Pancreas (tissue), 10 donors: Measurements from ENCODE around the gene IGFBP5. TPM values are rescaled to one million over a fixed set of nuclear protein-coding genes. Genes with fewer than 3 reads are reported as not detected.

ENCODE experiments used
- ATAC-seq, 4 donors: fragments of 200-7000 bp; cut with Tn5 transposase; one replicate each; pipeline versions ENCODE4 v1.8.0 to v1.9.1; 2020; ENCODE audit warnings: mild to moderate bottlenecking in 4 of 4, moderate library complexity in 4 of 4
- DNase-seq, 6 donors: peaks; one replicate each; pipeline ENCODE4 v3.0.0-alpha.2; 2020
- FAIRE-seq: peaks from 2 replicates; lab custom pipeline; 2012; peaks lifted over from hg19 to GRCh38; lab: Jason Lieb, UNC
- H3K27ac ChIP-seq, 4 donors: fragments of 200-600 bp; sonication (generic); 1 replicate in 3 of 4; 2 replicates in 1 of 4; pipeline versions ENCODE4 v1.5.0 to v1.8.0; 2020
- H3K27me3 ChIP-seq, 4 donors: fragments of 200-600 bp; one replicate each; pipeline ENCODE4 v1.8.0; 2021
- H3K36me3 ChIP-seq, 3 donors: fragments of 200-600 bp; sonication (generic) in 1 of 3; one replicate each; pipeline versions ENCODE4 v1.5.0 to v1.8.0; 2020 to 2021
- H3K4me1 ChIP-seq, 3 donors: fragments of 200-600 bp; one replicate each; pipeline ENCODE4 v1.8.0; 2021
- H3K4me3 ChIP-seq, 4 donors: fragments of 200-600 bp; sonication (generic) in 2 of 4; one replicate each; pipeline versions ENCODE4 v1.5.0 to v1.8.0; 2020 to 2021
- H3K9me3 ChIP-seq, 4 donors: fragments of 200-600 bp; one replicate each; pipeline ENCODE4 v1.8.0; 2021
- WGBS, 2 donors: extraction: QIAGEN DNeasy Blood & Tissue Kit; methylation state at CpG; one replicate each; pipeline ENCODE4 v1.1.7; 2013; 5-methylcytosine and 5-hydroxymethylcytosine counted together
- intact Hi-C, 3 donors: fragments of 100-400 bp; cut with DNase I; formaldehyde crosslinking; loops; one replicate each; pipeline versions ENCODE4 v1.11.1 to v1.14.2; 2022
- polyA plus RNA-seq, 2 donors: library from polyadenylated mRNA; stranded (reverse); fragments of 200-250 nt; gene quantifications; one replicate each; pipeline ENCODE4 v1.2.3, GENCODE V29; 2013
- total RNA-seq, 6 donors: library from RNA; stranded (reverse); fragmentation: NEBNext Ultra II Directional in 4 of 6; extraction: Animal tissue kit (Norgen Biotek cat#: 25700) in 4 of 6; gene quantifications; one replicate each; pipeline versions ENCODE4 v1.2.1 to v1.2.4, GENCODE V29; 2021 to 2023
- TF ChIP-seq, protein P1 (sequence below), 4 donors: fragments of 200-600 bp; sonication (generic) in 3 of 4; IDR thresholded peaks; one replicate each; pipeline versions ENCODE4 v1.5.0 to v1.8.0; 2021; ENCODE audit warnings: antibody characterized with exemption in 4 of 4
- donor health status: healthy with polysubstance abuse.
- donor health status: DM: no; HTN: no; CAD: no; lungs with moderate emphysema.
- donor health status: DM: no; HTN: no; CAD: no.
- donor health status: control.
- donor health status: control.
- donor health status: Bipolar disorder and iron deficiency.
- donor health status: DM: yes; HTN: yes; CAD: no.
- donor health status: DM: no; HTN: no; CAD: no.
- donor health status: DM: no; HTN: no; CAD: no.
- donor health status: DM: yes; HTN: yes; CAD: no.

Gene IGFBP5
- total and polyA plus RNA-seq, 8 donors = 8.2 to 91.6 (median 23.2) TPM

GRCh38 chr2:216673609-216674008 lies 21.7 kb downstream of the IGFBP5 start:
- Histone ChIP-seq H3K27ac (no peak overlapping the region), H3K9me3 (no peaks in the 10 kb centered on the region), H3K4me1 (no peaks in the 10 kb centered on the region), H3K36me3 (no peaks in the 10 kb centered on the region), H3K4me3 (no peak overlapping the region), H3K27me3 (no peaks in the 10 kb centered on the region)
- ATAC-seq (no peak), FAIRE-seq (no peak), DNase-seq (no peak)
- intact Hi-C loops = no loop called here
- 81 to 82% methylated on average over 9 of the region's 9 CpGs for WGBS, 2 donors
- TF ChIP-seq, protein P1, sequence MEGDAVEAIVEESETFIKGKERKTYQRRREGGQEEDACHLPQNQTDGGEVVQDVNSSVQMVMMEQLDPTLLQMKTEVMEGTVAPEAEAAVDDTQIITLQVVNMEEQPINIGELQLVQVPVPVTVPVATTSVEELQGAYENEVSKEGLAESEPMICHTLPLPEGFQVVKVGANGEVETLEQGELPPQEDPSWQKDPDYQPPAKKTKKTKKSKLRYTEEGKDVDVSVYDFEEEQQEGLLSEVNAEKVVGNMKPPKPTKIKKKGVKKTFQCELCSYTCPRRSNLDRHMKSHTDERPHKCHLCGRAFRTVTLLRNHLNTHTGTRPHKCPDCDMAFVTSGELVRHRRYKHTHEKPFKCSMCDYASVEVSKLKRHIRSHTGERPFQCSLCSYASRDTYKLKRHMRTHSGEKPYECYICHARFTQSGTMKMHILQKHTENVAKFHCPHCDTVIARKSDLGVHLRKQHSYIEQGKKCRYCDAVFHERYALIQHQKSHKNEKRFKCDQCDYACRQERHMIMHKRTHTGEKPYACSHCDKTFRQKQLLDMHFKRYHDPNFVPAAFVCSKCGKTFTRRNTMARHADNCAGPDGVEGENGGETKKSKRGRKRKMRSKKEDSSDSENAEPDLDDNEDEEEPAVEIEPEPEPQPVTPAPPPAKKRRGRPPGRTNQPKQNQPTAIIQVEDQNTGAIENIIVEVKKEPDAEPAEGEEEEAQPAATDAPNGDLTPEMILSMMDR (IDR thresholded peaks at IDR 0.05) = no peak

DNA sequence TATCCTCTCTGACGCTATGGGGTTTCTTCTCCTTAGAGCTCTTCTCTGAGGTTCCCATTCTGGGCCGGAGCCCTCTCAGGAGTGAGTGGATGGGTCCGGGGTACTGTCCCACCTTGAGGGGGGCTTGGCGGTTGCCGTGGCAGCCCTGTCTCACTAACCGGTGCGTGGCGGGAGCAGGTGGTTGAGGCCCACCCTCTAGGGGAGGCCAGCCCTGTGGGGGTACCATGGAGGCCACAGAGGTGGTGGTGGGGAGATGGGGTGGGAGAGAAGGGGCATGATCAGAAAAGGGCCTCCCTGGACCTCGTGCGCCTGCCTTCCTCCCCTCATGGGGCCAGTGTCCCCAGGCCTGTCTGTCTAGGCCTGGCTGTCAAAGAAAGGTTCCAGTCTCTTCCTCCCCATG lies 22.3 kb downstream of the IGFBP5 start:
- TF ChIP-seq, protein P1 (IDR thresholded peaks at IDR 0.05) = no peak
- ATAC-seq (peak in 1 of 4 donors; percentile 15), DNase-seq (no peak), FAIRE-seq (no peak)
- no peaks in the 10 kb centered on the region for H3K9me3 ChIP-seq
- H3K4me1 ChIP-seq = no peaks in the 10 kb centered on the region
- H3K27ac ChIP-seq = no peak overlapping the region
- no peaks in the 10 kb centered on the region for H3K36me3 ChIP-seq
- intact Hi-C loops = no loop called here
- no peak overlapping the region for H3K4me3 ChIP-seq
- H3K27me3 ChIP-seq = no peaks in the 10 kb centered on the region
- WGBS, 2 donors = 86 to 90% methylated on average over 7 to 10 of the region's 10 CpGs

DNA sequence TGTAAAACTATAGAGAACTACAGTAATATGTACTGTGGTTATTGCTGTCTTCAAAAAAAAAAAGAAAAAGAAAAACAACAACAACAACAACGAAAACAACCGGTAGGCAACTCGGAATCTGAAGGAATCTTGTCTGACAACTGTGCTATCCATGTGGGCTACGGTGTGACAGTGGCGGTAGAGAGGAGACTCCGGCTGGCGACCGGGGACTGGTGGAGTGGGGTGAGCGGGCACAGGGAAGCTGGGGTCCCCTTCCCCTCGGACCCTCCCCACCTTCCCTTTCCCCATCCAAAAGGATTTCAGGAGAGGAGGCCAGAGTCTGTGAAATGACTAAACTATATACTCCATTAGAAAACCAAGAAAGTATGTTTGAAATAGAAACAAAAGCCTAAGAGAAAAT lies 22.9 kb downstream of the IGFBP5 start:
- intact Hi-C loops = no loop called here
- Histone ChIP-seq H3K27ac (no peak overlapping the region), H3K9me3 (no peaks in the 10 kb centered on the region), H3K4me3 (no peak overlapping the region), H3K4me1 (no peaks in the 10 kb centered on the region), H3K27me3 (no peaks in the 10 kb centered on the region), H3K36me3 (no peaks in the 10 kb centered on the region)
- TF ChIP-seq, protein P1 (IDR thresholded peaks at IDR 0.05) = no peak
- 86% methylated on average over 10 of the region's 10 CpGs for WGBS, 2 donors
- no peak for FAIRE-seq
- no peak for DNase-seq
- ATAC-seq = no peak

DNA sequence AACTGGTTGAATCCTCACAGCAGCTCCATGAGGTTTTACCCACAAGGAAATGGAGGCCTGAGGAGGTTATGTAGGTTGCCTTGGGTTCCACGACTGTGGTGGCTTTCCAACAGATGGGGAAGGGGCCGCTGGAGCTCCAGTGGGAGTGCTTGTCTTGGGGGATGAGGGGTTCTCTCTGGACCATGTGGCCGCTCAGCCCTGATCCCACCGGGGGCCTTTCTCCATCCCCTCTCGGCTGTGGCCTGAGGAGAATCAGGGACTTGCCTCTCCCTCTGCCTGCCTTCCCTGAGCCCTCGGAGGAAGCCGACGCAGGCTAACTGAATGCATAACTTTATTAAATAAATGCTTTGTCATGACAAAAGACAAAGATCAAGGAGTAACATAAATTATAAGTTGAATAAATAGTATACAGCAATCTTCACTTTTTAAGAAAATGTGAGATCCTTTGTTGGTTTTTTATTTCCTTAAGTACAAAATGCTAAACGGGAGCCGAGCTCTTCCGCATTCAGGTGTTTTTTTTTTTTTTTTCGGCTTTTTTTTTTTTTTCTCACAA lies 23.5 kb downstream of the IGFBP5 start:
- ATAC-seq = no peak
- no peaks in the 10 kb centered on the region for H3K27me3 ChIP-seq
- FAIRE-seq = no peak
- H3K4me1 ChIP-seq = no peaks in the 10 kb centered on the region
- no peaks in the 10 kb centered on the region for H3K36me3 ChIP-seq
- TF ChIP-seq, protein P1 (IDR thresholded peaks at IDR 0.05) = no peak
- no peak overlapping the region for H3K4me3 ChIP-seq
- whole genome bisulfite sequencing, 2 donors = 81 to 86% methylated on average over 12 of the region's 12 CpGs
- no peaks in the 10 kb centered on the region for H3K9me3 ChIP-seq
- DNase-seq = peak in 1 of 6 donors; percentile 36
- H3K27ac ChIP-seq = no peak overlapping the region
- intact Hi-C loops = no loop called here

GRCh38 chr2:216671081-216671411 lies 24.3 kb downstream of the IGFBP5 start:
- Histone ChIP-seq H3K27ac (no peak overlapping the region), H3K27me3 (no peaks in the 10 kb centered on the region), H3K9me3 (no peaks in the 10 kb centered on the region), H3K4me3 (no peak overlapping the region), H3K36me3 (no peaks in the 10 kb centered on the region), H3K4me1 (no peaks in the 10 kb centered on the region)
- FAIRE-seq (no peak), DNase-seq (peak in 1 of 6 donors; percentile 41), ATAC-seq (no peak)
- intact Hi-C loops = no loop called here
- 89 to 93% methylated on average over 11 of the region's 11 CpGs for WGBS, 2 donors
- TF ChIP-seq, protein P1 (IDR thresholded peaks at IDR 0.05) = no peak
